GM21526 (cell line): ENCODE data around the gene PRKCZ.
"Not testable (repeated sequence)": the region's sequence is repeated elsewhere in the genome, so short reads cannot be mapped to it uniquely, and the experiment has no call there.

Experiments used
- ATAC-seq: cut with Tn5 transposase; IDR thresholded peaks from one replicate; pipeline ENCODE4 v1.9.1; 2021; ENCODE audit warnings: moderate library complexity; ENCODE audit not compliant: unreplicated experiment, low FRiP score

PRKCZ gene

GRCh38 chr1:2147869-2148268 lies 97.7 kb downstream of the PRKCZ start:
- not testable (repeated sequence) for ATAC-seq

- ATAC-seq: no peak
Observed at GRCh38 chr1:2148691-2149090, 98.5 kb downstream of the PRKCZ start.

GRCh38 chr1:2150801-2151200 lies 100.6 kb downstream of the PRKCZ start:
- no peak for ATAC-seq

GRCh38 chr1:2151252-2151651 lies 101.0 kb downstream of the PRKCZ start:
- ATAC-seq: no peak

- ATAC-seq: no peak
Observed at GRCh38 chr1:2151911-2152310, 101.7 kb downstream of the PRKCZ start.

- no peak for ATAC-seq
Observed at GRCh38 chr1:2152954-2153353, 102.7 kb downstream of the PRKCZ start.

- no peak for ATAC-seq
Observed at GRCh38 chr1:2154022-2154421, 103.8 kb downstream of the PRKCZ start.

GRCh38 chr1:2155147-2155598 lies 105.0 kb downstream of the PRKCZ start:
- no peak for ATAC-seq

- no peak for ATAC-seq
Observed at GRCh38 chr1:2155788-2156187, 105.6 kb downstream of the PRKCZ start.

- no peak for ATAC-seq
Observed at GRCh38 chr1:2156866-2157265, 106.7 kb downstream of the PRKCZ start.

- no peak for ATAC-seq
Observed at GRCh38 chr1:2157856-2158255, 107.6 kb downstream of the PRKCZ start.

- no peak for ATAC-seq
Observed at GRCh38 chr1:2158272-2158671, 108.1 kb downstream of the PRKCZ start.

GRCh38 chr1:2159124-2159523 lies 108.9 kb downstream of the PRKCZ start:
- ATAC-seq: no peak

GRCh38 chr1:2160451-2161300 lies 110.5 kb downstream of the PRKCZ start:
- no peak for ATAC-seq

- no peak for ATAC-seq
Observed at GRCh38 chr1:2163205-2163604, 113.0 kb downstream of the PRKCZ start.

- ATAC-seq: no peak
Observed at GRCh38 chr1:2165646-2166045, 115.4 kb downstream of the PRKCZ start.

- no peak for ATAC-seq
Observed at GRCh38 chr1:2166254-2166653, 116.0 kb downstream of the PRKCZ start.

- ATAC-seq: no peak
Observed at GRCh38 chr1:2166695-2167094, 116.5 kb downstream of the PRKCZ start.

GRCh38 chr1:2168090-2168489 lies 117.9 kb downstream of the PRKCZ start:
- ATAC-seq: no peak

GRCh38 chr1:2168535-2168934 lies 118.3 kb downstream of the PRKCZ start:
- no peak for ATAC-seq

- no peak for ATAC-seq
Observed at GRCh38 chr1:2169200-2169836, 119.1 kb downstream of the PRKCZ start.

GRCh38 chr1:2170211-2170610 lies 120.0 kb downstream of the PRKCZ start:
- ATAC-seq: no peak
